GM18507 (cell line): ENCODE results near the gene FGF8.
"Not testable (repeated sequence)": the region's sequence is repeated elsewhere in the genome, so short reads cannot be mapped to it uniquely, and the experiment has no call there.

Source experiments
- DNase-seq: peaks from one replicate; pipeline ENCODE4 v3.0.0; 2011; ENCODE audit warnings: low read depth; ENCODE audit not compliant: insufficient read length; ENCODE audit errors: extremely low spot score
- FAIRE-seq: peaks from 2 replicates; lab custom pipeline; 2011; peaks lifted over from hg19 to GRCh38; lab: Jason Lieb, UNC

FGF8 gene, protein sequence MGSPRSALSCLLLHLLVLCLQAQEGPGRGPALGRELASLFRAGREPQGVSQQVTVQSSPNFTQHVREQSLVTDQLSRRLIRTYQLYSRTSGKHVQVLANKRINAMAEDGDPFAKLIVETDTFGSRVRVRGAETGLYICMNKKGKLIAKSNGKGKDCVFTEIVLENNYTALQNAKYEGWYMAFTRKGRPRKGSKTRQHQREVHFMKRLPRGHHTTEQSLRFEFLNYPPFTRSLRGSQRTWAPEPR

DNA sequence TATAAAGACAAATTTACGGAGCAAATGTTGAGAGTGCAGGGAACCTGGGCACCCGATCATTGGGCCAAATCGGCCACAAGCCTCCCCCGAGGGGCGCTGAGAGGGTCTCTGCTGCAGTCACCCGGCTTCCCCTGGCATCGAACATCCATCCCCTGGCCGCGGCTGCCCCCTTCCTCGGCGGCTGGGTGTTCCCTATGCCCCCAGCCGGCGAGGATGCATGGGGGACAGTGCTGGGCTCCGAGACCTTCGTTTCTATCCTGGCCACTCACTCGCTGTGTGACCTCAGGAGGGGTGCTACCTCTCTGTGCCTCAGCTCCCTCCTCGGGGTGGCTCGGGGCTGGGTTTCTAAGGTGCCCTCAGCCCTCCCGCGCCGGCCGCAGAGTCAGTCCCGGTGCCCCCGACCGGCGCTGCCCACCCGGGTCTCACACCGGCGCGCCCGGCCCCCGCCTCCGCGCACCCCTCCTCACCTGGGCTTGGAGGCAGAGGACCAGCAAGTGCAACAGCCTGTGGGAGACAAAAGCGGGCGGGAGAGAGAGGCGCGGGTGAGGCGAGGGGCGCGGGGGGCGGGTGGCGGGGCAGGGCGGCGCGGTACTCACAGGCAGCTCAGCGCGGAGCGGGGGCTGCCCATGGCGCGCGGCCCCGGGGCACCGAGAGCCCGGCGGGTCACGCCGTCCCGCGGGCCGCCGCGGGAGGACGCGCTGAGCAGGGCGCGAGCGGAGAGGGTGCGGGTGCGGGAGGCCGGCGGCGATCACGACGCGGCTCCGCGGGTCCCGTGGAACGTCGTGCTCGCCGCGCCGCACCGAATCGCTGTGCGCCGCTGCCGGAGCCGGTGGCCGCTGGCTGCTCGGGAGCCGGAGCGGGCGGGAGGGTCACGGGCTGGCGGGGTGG is at the start of gene FGF8:
FGF8 (minus strand) TSS at position 842 of the 888 bp plus-strand sequence; CDS start at position 628, 214 bp downstream.
- DNase-seq: no peak
- no peak for FAIRE-seq

DNA sequence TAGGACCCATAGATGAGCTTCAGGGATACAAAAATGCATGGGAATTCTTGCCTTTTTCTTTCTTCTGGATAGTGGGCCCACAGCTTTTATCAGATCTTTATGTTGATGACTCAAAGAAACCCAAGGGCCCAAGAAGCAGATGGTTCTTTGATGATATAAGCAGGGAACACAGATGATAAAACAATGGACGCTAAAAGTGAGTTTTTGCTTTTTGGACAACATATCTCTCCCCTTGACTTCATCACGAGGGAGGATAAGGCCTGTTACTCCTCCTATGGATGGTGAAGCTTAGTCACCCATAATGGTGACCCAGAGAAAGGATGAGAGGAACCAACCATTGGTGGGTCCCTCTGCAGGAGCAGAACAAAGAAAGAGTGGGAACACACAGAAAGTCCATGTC is 48.8 kb upstream of the FGF8 start:
- DNase-seq: no peak
- no peak for FAIRE-seq

DNA sequence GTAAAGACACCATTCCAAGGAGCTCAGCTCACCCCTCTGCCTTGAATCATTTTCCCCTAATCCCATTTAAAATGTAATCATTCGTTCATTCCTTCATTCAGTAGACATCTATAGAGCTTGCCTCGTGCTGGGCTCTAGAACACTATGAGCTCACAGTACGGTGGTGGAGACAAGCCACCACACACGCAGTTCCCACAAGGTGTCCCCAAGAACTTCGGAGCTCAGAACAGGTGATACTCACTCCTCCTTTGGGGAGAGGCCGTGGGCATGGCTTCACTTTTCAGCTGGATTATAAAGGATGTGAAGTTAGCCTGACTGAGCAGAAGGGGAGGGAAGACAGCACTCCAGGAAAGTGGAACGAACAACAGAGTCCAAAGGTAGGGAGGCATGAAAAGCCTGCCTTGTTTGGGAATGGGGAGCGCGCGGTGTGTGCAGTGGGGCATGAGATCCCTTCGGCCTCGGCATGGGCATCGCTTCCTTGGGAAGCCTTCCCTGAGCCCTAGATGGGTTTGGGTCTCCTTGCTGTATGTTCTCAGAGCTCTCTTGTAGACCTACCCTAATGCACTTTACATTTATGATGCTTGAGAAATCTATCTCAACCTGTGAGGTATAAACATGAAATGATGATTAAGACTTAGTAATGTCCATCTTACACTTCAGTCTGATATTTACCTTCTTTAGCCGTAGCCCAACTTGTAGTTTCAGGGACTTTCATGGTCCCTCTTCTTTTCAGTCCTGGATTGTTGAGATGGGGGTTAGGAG is 43.1 kb upstream of the FGF8 start:
- FAIRE-seq (no peak), DNase-seq (no peak)

DNA sequence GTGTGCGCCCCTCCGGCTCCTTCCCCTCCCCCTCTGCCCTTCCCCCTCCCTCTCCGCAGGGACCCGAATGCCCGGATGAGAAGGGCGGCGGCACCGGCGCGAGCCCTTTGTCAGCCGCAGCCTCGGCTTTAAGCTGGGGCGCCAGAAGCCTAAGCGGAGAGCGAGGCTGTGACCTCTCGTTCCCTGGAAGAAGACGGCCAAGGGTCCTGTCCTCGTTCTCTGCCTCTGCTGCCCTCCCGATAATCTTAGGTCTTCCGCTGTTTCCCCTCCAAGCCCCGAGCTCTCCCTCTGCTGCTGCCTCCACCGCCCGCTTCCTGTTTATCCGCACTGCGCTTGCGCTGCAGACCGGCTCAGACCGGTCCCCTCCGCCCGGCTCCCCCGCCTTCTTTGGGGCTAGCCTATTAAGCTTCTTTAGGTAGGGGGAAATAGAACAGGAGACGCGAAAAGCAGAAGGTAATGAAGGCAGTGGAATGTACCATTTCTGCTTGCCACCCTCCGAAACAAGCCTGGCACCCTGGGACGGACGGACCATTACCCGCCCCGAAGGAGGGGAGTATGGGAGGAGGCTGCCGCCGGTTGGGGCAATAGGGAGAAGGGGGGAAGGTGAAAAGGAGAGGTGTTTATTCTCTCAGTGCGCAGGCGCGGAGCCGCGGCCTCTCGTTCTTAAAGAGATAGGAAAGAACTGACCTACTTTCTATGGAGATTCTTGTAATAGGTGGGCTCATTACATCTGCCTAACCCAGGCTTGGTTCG is 42.4 kb upstream of the FGF8 start, which contains the start of gene OGA:
OGA (minus strand) TSS at position 326 of the 753 bp plus-strand sequence. CDS start 422 bp downstream, outside the sequence.
- peak; percentile 92 for DNase-seq
- FAIRE-seq: peak; percentile 99

DNA sequence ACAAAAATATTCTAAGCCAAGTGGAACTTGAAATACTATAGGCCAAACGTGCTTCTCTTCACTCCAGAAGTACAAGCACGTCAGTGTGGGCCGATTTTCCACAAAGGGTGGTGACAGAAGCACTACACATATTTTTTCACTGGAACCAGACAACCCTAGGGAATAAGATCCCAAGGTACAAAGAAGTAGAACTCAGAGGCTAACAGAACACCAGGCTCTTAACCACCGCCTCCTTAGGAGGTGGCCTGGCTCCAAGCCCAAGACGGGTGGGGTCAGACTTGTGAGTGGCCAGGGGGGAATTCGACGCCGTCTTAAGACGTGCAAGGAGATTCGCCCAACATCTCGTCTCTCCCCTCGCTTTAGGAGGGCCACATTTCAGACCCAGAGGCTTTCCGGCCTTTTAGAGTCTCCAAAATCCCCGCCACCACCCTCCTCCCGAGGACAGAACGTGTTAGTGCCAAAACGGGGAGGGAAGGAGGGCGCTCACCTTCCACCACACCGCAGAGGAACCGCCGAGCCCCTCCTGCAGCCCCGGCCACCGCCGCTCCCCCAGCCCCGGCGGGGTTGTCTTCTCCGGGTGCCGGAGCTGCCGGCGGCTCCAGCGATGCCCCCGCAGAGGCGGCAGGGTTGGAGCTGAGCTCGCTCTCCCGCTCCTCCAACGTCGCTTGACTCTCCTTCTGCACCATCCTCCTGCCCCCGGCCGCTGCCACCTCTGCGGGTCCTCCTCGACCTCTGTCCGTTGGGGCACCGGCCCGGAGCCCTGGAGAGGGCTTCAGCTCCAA is 41.6 kb upstream of the FGF8 start:
- DNase-seq (no peak), FAIRE-seq (peak; percentile 5)

DNA sequence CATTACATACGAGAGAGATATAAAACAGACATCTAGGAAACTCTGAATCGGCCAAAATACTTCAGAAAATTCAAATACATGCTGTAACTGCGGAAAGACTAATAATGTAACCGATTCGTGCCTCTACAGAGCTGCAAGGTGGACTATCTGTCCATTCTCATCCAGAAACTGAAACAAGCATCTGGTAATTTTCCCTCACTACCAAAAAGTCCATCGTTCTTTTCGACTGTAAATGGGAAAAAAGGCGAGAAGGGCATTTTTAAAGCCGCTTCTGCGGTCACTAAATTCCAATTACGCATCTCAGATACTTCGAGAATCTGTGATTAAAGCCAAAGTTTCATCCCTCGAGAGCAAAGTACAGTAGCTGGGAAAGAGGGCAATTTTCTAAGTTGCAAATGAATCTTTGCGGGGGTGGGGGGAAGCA is 41.0 kb upstream of the FGF8 start:
- FAIRE-seq: no peak
- no peak for DNase-seq

DNA sequence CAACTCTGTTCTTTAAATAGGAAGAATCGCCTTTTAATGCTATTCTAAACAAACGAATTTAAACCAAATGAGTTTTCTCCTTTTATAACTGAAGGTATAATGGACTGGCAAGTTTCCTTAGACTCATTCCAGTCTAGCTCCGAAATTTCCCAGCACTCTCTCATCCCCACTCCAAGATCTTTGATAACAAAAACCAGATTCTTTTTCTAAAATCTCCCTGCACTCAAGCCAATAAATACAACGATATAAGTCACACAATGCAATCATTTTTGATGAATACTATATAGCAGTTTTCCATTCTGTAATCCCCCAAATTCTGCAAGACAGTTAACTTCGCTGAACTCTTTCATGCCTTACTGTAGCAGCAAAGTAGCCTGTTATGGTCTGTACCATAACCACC is 40.5 kb upstream of the FGF8 start:
- DNase-seq (no peak), FAIRE-seq (no peak)

DNA sequence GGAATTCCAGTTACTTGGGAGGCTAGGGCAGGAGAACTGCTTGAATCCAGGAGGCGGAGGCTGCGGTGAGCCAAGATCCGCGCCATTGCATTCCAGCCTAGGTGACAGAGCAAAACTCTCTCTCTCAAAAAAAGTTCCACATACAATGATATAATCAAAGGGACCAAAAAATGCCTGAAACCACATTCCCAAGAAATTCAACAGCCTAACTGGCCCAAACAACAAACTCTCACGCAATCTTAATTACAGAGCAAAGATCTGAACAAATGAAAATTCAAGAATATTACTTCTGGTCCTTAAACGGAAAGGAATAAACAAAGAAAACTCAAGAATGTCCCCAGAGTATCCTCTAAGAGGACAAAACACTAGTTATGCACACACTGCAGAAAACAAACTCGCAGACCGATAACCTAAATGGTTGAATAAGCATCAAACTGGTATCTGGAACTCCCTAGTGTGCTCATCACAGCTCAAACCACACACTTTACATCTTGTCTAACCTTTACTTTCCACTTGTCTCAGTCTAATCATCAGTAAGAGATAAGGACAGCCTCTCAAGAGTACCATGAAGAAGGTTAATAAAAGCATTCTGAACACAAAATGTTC is 38.7 kb upstream of the FGF8 start:
- no peak for DNase-seq
- peak; percentile 82 for FAIRE-seq

DNA sequence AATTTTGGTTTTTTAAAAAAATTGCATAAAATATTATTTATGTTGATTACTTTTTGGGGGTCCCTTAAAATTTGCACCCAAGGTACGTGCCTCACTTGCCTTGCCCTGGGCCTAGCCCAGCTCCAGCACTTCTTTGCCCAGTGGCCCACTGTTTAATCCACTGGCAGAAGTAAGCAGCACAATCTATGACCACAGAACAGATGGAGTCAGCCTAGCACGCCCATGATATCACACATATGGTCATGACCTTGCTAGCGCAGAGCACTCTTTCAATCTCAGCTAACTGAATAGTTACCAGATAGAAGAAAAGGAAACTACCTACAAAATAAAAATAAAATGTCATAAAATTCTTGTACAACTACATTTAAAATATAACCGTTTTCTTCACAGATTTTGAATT is 36.7 kb upstream of the FGF8 start:
- DNase-seq: no peak
- FAIRE-seq: no peak

DNA sequence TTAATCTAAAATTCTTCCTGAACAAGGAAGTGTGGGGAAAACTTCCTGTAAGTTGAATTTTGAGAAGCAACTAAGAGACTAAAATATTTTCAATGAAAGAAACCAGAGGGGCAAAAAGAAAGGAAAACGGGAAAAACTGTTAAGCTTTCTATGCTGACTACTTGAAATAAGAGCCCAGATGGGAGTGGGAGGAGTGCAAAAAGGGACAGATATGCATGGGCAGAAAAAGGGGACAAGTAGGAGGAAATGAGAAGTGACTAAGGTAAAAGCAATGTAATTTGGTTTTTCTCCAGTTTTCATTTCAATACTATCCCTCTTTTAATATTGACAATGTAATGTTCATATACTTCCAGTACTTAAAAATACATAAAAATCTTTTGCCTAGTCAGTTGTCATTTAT is 31.2 kb upstream of the FGF8 start:
- FAIRE-seq (peak; percentile 12), DNase-seq (no peak)

DNA sequence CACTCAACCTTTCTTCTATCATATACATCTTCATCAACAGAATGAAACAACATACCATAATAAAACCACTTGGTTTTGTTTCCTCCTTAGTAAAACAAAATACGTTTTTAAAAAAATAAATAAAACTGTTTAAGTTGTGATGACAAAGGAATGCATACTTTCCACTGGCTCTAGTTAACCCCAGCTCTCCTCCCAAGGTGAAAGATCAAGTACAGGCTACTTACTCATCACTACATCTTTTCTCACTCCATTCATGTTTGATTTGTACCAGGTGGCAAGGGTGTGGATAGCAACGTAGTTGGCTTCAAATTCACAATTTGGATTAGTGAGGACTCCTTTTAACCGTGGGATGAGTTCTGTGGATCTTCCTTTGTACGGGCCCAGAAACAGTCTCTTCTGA is 27.6 kb upstream of the FGF8 start:
- no peak for DNase-seq
- FAIRE-seq: no peak

DNA sequence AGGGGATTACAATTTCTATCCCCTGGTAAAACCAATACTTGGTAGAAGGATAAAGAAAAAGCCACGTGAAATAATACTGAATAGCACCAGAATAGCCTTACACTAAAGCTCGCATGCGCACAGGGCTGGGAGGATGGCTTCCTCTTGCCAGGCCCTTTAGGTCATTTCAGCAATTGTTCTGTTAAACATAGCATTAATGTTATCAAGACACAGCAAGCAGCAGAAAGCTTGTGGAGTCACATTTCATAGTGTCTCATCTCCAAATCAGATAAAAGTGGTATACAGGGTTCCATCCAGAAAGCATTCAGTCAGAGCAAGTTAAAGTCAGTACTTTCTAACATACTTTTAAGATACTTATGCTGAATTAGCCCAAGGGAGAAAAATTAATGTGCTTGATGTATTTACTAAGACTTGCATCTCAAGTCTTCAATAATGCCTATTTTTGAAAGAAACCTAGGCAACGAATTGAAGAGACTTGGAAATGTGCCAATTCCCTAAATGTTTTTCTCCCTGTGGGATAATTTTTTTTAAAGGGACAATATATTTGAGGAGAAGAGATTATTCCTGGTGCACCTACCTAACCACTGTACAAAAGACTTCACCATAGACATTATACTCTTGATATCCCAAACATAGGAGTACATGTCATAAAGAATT is 21.6 kb upstream of the FGF8 start:
- FAIRE-seq (no peak), DNase-seq (no peak)

DNA sequence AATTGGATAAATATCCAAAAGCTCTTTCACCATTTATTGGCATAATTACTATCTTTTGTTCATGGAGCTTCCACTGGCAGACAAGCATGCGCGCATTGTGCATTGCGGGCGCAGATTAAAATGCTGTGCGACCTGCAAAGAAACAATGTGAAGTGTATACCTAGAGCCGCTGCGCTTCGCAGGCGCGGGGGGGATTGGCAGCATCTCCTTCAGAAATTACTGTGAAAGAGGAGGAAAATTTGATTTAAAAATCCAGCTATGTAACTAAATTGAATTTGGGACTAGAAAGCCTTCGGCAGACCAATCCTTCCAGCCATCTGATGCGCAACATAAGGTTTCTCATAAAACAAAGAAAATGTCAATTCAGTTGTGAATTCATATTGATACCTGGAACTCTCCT is 17.6 kb upstream of the FGF8 start:
- no peak for FAIRE-seq
- DNase-seq: no peak

DNA sequence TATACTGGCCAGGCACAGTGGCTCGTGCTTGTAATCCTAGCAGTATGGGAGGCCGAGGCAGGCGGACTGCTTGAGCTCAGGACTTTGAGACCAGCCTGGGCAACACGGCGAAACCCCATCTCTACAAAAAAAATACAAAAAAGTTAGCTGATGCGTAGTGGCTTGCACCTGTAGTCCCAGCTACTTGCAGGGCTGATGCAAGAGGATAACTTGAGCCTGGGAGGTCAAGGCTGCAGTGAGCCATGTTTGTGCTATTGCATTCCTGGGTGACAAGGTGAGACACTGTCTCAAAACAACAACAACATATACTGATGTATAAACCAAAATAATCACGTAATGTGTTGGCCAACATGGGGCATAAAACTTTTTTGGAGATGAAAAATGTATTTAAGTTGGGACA is 13.8 kb upstream of the FGF8 start:
- DNase-seq (no peak), FAIRE-seq (no peak)

DNA sequence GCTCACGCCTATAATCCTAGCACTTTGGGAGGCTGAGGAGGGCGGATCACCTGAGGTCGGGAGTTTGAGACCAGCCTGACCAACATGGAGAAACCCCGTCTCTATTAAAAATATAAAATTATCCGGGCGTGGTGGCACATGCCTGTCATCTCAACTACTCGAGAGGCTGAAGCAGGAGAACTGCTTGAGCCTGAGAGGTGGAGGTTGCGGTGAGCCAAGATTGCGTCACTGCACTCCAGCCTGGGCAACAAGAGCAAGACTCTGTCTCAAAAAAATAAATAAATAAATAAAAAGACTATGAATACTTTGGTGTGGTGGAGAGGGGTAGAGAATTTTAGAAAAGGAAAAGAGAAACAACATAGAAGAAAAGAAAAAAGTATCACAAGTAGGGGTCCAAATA is 13.3 kb upstream of the FGF8 start:
- not testable (repeated sequence) for DNase-seq

DNA sequence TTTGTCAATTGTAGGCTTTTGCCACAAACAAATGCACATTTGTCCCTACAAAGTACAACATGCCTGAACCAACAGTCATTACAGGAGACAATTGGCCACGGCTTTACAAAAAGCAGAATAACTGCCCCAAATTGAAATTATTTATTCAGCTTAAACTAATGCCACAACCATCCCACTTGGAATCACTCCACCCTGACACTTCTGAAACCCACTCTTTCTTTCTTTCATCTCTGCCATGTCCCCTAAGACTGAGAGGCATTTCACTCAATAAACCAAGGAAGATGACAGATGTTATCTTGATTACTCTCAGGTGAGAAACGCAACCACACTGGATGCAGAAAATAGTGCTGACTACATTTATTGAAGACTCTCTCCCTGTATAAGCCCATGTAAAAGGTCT is 9.9 kb upstream of the FGF8 start:
- FAIRE-seq (no peak), DNase-seq (no peak)

More for the DNA sequence above, 13.3 kb upstream of the FGF8 start:
- FAIRE-seq: not testable (repeated sequence)

DNA sequence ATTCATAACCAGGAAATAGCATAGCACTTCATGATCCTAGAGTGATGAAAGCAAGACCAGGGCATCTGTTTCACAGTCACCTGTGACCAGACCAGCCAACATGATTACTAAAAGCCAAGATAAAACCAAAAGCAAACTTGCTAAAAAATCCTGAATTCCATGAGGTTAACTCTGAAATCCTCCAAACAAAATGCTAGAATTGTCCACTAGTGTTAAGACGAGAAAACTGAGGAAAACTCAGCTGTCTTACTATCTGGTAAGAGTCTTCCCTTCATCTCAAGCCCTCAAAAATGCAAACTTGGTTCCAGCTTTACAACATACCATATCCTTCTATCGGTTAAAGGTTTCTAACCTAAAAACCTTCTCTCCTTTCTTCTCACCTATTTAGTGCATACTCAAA is 8.6 kb upstream of the FGF8 start:
- DNase-seq (no peak), FAIRE-seq (no peak)

DNA sequence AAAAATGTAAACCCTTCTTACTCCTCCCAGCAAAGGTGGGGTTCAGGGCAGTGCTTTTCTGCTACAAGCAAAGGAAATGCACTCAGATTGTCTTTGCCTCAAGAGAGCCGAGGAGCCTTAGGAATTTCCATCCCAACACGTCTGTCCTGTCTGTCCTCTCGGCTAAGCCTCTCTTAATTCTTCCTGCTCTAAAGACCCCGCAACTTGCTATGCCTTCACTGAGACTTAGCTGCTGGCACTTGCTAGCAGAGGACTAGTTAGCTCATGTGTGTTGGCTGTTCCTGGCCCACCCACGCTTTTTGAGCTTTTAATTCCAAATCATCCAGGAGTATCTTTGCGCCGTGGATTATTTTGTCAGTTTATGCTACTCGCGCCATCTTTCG is 7.8 kb upstream of the FGF8 start:
- DNase-seq: no peak
- FAIRE-seq: no peak
